GM12873 (cell line): ENCODE results near the gene IGFN1.

Experiments
- CTCF ChIP-seq: IDR thresholded peaks from 2 replicates; pipeline ENCODE4 v1.5.1; 2012; ENCODE audit warnings: low read depth, mild to moderate bottlenecking, moderate library complexity, low read length, control low read depth; ENCODE audit not compliant: insufficient read depth; ENCODE audit errors: missing control alignments

Gene IGFN1

GRCh38 chr1:201218409-201218808 is 27.8 kb downstream of the IGFN1 start:
- no peak for TF ChIP-seq CTCF

- TF ChIP-seq CTCF: no peak
Observed at GRCh38 chr1:201219481-201220387, 29.1 kb downstream of the IGFN1 start.

GRCh38 chr1:201220388-201220715 is 29.7 kb downstream of the IGFN1 start:
- TF ChIP-seq CTCF: no peak

- no peak for TF ChIP-seq CTCF
Observed at GRCh38 chr1:201221201-201221846, 30.7 kb downstream of the IGFN1 start.

GRCh38 chr1:201222125-201222524 is 31.5 kb downstream of the IGFN1 start:
- TF ChIP-seq CTCF: no peak

GRCh38 chr1:201223852-201224665 is 33.4 kb downstream of the IGFN1 start:
- TF ChIP-seq CTCF: no peak
